Glomerular visceral epithelial cell (primary cell): Measurements from ENCODE around the gene TMEM179B.
"Not testable (repeated sequence)": the region's sequence is repeated elsewhere in the genome, so short reads cannot be mapped to it uniquely, and the experiment has no call there.

Source experiments
- DNase-seq: peaks from one replicate; pipeline ENCODE4 v3.0.0-alpha.2; 2016; ENCODE audit errors: extremely low spot score

TMEM179B gene

GRCh38 chr11:62787005-62787759 lies at the start of gene TMEM179B:
TSS of gene TMEM179B (plus strand) at chr11:62787402. CDS start at chr11:62787432, 30 bp downstream.
- DNase-seq: peak; percentile 97

DNA sequence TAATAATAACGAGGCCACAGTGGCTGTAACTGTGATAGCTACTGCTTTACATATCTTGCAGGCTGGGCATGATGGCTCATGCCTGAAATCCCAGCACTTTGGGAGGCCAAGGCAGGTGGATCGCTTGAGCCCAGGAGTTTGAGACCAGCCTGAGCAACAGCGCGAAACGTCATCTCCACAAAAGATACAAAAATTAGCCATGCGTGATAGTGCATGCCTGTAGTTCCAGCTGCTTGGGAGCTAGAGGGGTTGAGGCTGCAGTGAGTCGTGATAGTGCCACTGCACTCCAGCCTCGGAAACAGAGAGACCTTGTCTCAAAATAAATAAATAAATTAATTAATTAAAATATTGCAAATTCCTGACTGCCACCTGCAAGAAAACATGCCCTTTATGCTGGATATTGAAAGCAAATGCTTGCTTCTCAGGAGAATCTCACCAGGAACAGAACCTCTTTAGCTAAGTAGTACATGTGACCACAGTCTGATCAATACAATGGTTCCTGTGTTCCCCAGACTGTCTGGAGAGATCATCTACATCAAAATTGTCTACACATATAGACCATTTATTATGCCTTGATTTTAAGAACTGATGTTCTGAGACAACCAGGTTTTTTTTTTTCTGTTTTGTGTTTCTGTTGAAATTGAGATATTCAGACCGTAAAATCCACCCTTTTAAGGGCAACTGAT lies 39.6 kb upstream of the TMEM179B start:
- DNase-seq: no peak

- DNase-seq: not testable (repeated sequence)
Observed at GRCh38 chr11:62749931-62750330, 37.3 kb upstream of the TMEM179B start.

- no peak for DNase-seq
Observed at GRCh38 chr11:62752177-62752785, 34.9 kb upstream of the TMEM179B start.

DNA sequence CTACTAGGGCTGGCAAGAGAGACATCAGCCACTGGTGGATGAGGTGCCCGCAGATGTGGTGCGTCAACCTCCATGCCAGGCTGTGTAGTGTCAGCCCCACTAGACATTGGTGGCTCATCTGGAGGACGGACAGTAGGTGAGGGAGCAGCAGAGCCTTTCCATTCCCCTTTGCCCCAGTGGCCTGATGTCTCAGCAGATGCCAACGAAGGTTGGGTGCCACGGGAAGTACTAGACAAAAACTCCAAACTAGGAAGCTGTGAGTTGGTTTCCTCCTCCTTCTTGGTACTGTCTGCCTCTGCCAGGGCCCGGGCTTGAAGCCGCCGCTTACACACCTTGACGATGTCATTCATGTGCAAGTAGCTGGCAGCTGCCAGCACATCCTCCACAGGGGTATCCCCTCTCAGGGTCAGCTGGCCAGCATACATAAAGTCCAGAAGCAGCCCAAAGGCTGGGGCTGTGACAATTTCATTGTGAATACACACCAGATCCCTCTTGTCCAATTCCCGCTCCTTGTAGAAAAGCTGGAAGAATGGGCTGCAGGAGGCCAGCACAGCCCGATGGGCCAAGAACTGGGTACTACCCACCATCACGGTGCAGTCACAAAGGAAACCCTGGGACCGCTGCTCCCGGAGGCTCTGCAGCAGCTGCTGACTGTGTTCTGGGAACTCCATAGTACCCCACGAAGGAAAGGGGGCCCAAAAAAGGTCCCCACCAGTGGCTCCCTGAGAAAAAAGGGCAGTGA lies 34.0 kb upstream of the TMEM179B start:
- DNase-seq: no peak

DNA sequence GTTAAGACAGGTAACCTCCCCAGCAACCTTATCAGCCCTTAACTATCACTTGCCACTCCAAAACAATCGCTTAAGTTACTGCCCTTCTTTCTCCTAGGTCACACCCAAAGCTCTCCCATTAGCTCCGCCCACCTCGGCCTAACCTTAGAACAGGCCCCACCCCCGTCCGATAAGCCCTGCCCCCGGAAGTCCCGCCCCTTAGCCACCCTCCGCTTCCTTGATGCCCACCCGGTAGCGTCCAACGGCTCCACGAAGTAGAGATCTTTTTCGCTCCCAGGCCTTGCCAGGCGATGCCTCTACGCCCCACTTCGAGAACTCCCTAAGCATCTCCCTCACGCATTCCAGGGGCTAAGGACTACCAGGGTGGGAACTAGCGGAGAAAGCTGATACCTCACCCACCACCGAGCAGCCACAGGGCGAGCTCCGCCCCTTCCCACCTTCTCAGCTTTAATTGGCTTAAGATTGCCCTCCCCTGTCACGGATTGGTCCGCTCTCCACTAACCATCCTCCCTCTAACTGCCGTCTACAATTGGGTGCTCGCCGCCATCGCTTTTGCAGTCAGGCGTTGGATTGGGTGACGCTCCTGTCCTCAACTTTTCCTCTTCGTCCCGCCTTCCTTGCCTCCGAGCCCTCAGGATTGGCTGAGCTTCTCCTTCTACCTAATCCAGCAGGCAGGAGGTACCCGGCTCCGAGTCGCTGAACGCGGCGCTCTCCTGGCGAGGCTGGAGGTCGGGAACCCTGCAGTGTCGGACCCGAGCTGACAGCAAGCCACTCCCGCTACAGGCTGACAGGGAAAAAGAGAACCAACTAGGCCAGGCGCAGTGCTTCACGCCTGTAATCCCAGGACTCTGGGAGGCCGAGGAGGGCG lies 33.2 kb upstream of the TMEM179B start, which contains the start of gene ZBTB3:
Gene ZBTB3, minus strand, starts transcription at position 425 of the 868 bp plus-strand sequence. CDS start 496 bp downstream, outside the sequence.
- peak; percentile 99 for DNase-seq

- DNase-seq: no peak
Observed at GRCh38 chr11:62755086-62755615, 32.1 kb upstream of the TMEM179B start.

- DNase-seq: no peak
Observed at GRCh38 chr11:62757846-62758788, 29.1 kb upstream of the TMEM179B start.

DNA sequence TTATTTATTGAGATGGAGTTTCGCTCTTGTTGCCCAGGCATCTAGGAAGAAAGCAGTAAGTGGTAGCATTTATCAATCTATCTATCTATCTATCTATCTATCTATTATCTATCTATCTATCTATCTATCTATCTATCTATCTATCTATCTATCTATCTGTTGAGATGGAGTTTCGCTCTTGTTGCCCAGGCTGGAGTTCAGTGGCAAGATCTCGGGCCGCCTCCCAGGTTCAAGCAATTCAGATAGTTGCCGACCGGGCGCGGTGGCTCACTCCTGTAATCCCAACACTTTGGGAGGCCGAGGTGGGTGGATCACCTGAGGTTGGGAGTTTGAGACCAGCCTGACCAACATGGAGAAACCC lies 26.4 kb upstream of the TMEM179B start:
- DNase-seq: not testable (repeated sequence)

DNA sequence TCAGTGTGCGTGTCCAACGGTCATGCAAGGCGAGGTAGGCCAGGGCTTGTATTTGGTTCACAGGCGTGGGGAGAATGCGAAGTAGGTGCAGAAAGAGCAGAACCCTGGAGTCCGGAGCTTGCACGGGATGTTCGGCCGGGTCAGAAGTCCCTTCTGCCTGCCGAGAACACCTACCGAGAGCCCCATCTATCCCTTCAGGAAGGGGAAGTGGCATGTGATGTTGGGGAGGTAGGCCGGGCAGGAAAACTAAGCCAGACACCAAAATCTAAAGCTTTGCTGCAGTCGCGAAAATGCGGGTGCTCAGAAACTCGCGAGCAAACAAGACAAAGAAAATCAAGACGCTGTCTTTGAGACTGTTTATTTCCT lies 16.4 kb upstream of the TMEM179B start:
- DNase-seq: no peak

DNA sequence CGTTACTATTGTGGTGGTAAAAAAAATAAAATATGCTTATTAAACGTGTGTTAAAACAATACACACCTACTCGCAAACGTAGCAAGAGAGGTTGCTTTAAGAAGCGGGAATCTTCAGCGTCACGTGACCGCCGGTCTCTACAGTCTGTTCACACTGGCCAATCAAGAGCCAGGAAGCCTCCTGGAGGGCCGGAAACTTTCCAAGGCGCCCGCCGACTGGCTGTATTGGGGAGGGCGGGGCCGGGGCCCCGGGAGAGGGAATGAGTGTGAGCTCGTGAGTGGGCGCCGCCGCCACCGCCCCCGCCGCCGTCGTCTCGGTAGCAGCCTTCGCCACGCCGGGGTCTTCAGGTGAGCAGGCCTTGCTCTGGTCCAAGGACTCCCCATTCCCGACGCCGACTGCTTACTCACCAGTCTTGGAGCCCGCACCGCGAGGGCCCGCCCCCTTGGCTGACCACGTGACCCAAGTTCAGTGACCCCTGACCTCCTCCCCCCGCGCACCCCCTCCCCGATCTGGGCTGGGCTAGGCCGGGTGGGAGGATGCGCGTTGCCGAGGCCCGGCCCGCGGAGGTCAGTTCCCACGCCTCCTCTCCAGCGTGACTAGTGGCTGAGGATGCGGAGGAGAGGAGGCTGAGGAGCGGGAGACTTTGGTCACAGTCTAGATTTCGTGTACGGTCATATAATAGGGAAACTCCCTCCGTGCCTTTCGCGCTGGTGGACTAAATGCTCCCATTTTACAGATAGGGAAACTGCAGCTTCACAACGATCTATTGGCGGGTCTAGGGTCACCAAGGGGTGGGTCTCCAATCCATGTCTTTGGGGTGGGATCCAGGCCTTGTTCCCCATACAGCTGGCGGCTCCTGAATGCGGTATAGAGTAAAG lies 15.8 kb upstream of the TMEM179B start, which contains the start of gene TAF6L:
Gene TAF6L, plus strand, starts transcription at position 253 of the 878 bp plus-strand sequence. CDS start 4,388 bp downstream, outside the sequence.
- peak; percentile 96 for DNase-seq

GRCh38 chr11:62774407-62774806 lies 12.8 kb upstream of the TMEM179B start:
- DNase-seq: no peak

- no peak for DNase-seq
Observed at GRCh38 chr11:62775646-62776045, 11.6 kb upstream of the TMEM179B start.

DNA sequence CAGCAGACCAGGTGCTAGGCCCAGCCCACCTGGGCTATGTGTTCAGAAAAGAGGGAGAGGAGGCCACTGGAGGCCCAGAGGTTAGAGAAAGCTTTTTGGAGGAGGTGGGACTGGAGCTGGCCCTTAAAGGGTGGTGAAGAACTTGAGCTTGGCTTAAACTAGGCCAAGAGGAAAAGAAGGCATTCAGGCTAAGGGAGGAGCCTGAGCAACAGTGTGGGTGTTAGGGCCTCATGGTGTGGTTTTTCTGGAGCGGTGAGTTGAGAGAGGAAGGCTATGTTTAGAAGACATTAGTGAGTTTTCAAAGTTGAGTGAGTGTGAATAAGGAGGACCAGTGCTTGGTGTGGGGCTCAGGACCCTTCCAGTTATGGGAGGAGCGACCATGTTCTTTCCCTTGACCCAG lies 9.8 kb upstream of the TMEM179B start:
- no peak for DNase-seq

GRCh38 chr11:62778441-62778840 lies 8.8 kb upstream of the TMEM179B start:
- DNase-seq: no peak

GRCh38 chr11:62782753-62783152 lies 4.4 kb upstream of the TMEM179B start:
- DNase-seq: no peak

DNA sequence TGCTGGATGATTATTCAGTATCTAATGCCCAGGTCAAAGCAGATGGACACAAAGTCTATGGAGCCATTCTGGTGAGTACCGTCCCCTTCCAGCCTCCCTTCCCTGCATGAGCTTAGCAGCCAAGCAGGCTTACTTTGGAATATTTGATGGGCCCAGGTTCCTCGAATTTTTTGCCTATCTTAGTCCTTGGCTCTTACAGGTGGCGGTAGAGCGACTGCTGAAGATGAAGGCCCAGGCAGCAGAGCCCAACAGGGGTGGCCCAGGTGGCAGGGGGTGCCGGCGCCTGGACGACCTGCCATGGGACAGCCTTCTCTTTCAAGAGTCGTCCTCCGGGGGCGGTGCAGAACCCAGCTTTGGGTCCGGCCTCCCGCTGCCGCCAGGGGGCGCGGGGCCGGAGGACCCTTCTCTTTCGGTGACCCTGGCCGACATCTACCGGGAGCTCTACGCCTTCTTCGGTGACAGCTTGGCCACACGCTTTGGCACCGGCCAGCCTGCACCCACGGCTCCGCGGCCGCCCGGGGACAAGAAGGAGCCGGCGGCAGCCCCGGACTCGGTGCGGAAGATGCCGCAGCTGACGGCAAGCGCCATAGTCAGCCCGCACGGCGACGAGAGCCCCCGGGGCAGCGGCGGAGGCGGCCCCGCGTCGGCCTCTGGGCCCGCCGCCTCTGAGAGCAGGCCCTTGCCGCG lies 741 bp upstream of the TMEM179B start:
- peak; percentile 84 for DNase-seq

- no peak for DNase-seq
Observed at GRCh38 chr11:62788991-62789390, 1.8 kb downstream of the TMEM179B start.
